Measurements from ENCODE around the gene PACSIN1. TPM values are rescaled to one million over a fixed set of nuclear protein-coding genes. Genes with fewer than 3 reads are reported as not detected.

Gene PACSIN1
- total RNA-seq, 2 experiments from 2014 or later, result 19.3 to 88.4 TPM

DNA sequence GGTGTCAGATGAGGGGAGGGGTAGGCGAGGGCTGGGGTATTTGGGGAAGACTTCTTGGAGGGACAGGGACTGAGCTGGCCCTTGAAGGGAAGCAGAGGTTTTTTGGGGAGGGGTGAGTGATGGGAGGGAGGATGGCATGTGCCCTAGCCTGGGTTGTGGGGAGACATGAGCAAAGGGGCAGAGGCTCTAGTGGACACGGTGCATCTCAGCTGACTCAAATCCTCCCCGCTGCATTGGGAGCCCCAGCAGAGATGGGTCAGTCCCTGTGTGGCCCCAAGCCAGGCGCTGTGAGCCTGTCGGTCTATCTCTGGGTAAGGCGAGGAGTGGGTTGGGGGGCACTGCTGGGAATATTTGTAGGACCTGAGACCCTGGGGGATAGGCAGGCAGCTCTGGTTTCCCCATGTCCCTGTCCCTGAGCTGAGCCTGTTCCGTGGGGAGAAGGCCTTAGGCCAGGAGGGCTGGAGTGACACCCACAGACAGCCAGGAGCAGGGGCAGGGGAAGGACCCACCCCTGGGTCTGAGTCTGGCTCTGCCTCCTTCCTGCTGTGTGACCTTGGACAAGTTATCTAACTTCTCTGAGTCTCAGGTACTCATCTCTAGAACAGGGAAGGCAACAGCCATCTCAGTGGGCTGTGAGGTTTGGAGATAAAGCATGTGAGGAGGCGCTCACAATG lies 54.2 kb downstream of the PACSIN1 start:
- Histone ChIP-seq H3K27ac (ENCODE audit: low read depth, low read length, poor library complexity, severe bottlenecking) (no peak overlapping the region), H3K9me3 (ENCODE audit: low read length) (no peaks in the 10 kb centered on the region), H2AFZ (ENCODE audit: low read length) (no peak overlapping the region), H3K9me2 (ENCODE audit: insufficient read depth, low read length) (no peaks in the 10 kb centered on the region), H3K4me3 (ENCODE audit: low read depth, low read length, poor library complexity, severe bottlenecking) (no peak overlapping the region), H3K4me2 (ENCODE audit: low read length) (no peak overlapping the region), H4K20me1 (ENCODE audit: insufficient read depth, low read length) (no peaks in the 10 kb centered on the region), H3K4me1 (ENCODE audit: insufficient read depth, low read length, poor library complexity, severe bottlenecking) (no peaks in the 10 kb centered on the region), H3K36me3 (ENCODE audit: insufficient read depth, low read length) (no peaks in the 10 kb centered on the region), H3K79me2 (ENCODE audit: insufficient read depth, low read depth, low read length) (no peaks in the 10 kb centered on the region)
- ChIA-PET POLR2A (no interaction called here), CTCF (ENCODE audit: unreplicated experiment) (no interaction called here)
- DNase-seq (ENCODE audit: low spot score), result no peak
- no peak for TF ChIP-seq CTCF (conservative IDR thresholded peaks at IDR 0.05; ENCODE audit: low read length)
- no peak for TF ChIP-seq EZH2phosphoT487 (IDR thresholded peaks at IDR 0.05; ENCODE audit: borderline replicate concordance, low read depth, low read length)
- intact Hi-C loops (cut with micrococcal nuclease; ENCODE audit: unreplicated experiment), result no loop called here
- no TSS peak for BruUV-seq (replicated peaks)

- POLR2A ChIA-PET, result no interaction called here
- no peak for TF ChIP-seq CTCF (conservative IDR thresholded peaks at IDR 0.05; ENCODE audit: low read length)
- DNase-seq (ENCODE audit: low spot score), result no peak
- Histone ChIP-seq H3K27ac (ENCODE audit: low read depth, low read length, poor library complexity, severe bottlenecking) (no peak overlapping the region), H3K4me2 (ENCODE audit: low read length) (no peak overlapping the region), H4K20me1 (ENCODE audit: insufficient read depth, low read length) (no peaks in the 10 kb centered on the region), H3K4me1 (ENCODE audit: insufficient read depth, low read length, poor library complexity, severe bottlenecking) (no peaks in the 10 kb centered on the region), H3K4me3 (ENCODE audit: low read depth, low read length, poor library complexity, severe bottlenecking) (no peak overlapping the region), H3K79me2 (ENCODE audit: insufficient read depth, low read depth, low read length) (no peaks in the 10 kb centered on the region), H3K9me2 (ENCODE audit: insufficient read depth, low read length) (no peaks in the 10 kb centered on the region), H3K9me3 (ENCODE audit: low read length) (no peaks in the 10 kb centered on the region), H3K36me3 (ENCODE audit: insufficient read depth, low read length) (no peaks in the 10 kb centered on the region), H2AFZ (ENCODE audit: low read length) (no peak overlapping the region)
- intact Hi-C loops (cut with micrococcal nuclease; ENCODE audit: unreplicated experiment), result no loop called here
- no TSS peak for BruUV-seq (replicated peaks)
- CTCF ChIA-PET (ENCODE audit: unreplicated experiment), result no interaction called here
Measured at GRCh38 chr6:34520645-34521462, 55.0 kb downstream of the PACSIN1 start.

Data from OCI-LY7 (cell line).